ENCODE data around the gene ANP32E. TPM values are rescaled to one million over a fixed set of nuclear protein-coding genes. Genes with fewer than 3 reads are reported as not detected.

Gene ANP32E
- total RNA-seq, 1 experiment from 2014 or later, result 95.1 TPM

DNA sequence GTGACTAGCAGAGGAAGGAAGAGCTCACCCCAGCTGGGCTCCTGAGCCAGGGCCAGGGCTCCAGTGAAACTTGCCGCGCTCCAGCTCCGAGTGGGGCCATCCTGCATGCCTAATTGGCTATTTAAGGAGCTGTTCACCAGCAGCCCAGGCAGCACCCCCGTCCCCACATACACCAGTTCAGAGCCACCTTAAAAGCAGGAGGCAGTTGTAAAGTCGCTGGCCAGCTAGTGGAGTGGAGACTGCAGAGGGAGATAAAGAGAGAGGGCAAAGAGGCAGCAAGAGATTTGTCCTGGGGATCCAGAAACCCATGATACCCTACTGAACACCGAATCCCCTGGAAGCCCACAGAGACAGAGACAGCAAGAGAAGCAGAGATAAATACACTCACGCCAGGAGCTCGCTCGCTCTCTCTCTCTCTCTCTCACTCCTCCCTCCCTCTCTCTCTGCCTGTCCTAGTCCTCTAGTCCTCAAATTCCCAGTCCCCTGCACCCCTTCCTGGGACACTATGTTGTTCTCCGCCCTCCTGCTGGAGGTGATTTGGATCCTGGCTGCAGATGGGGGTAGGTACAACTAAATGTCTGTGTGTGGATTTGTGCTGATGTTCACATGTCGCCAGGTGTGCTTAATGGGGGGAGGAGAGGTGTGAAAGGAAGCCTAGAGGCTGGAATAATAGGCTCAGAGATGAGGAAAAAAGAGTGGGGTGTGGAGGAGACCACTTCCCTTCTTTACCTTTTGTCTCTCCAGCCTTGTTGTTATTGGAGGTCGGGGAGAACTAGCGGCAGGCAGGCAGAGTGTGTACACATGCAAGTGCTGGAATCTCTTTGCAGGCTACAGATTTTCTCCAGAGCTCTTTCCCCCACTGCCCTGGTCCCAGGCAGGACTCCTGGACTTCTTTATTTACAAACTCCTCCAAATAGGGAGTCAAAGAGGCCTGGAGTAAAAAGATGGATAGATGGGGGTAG, 22.0 kb upstream of the ANP32E start, which contains the start of gene CA14:
CA14 (plus strand) TSS at position 151 of the 962 bp plus-strand sequence; CDS start at position 506, 355 bp downstream.
- H4K20me1 ChIP-seq (ENCODE audit: insufficient read depth), result no peaks in the 10 kb centered on the region
- H3K4me3 ChIP-seq (replicated peaks in 1 of 2; ENCODE audit: low read depth in 1 of 2, low read length in 2 of 2), result no peak within 1 kb of the TSS
- H3K9me2 ChIP-seq (ENCODE audit: insufficient read depth), result no peaks in the 10 kb centered on the region
- H2AFZ ChIP-seq (ENCODE audit: low read depth, low read length, poor library complexity, severe bottlenecking), result no peak within 1 kb of the TSS
- RAD21 ChIA-PET (ENCODE audit: low non-redundant PET in 1 of 2, low total read pairs in 2 of 2, uncharacterized antibody in 2 of 2, unreplicated experiment in 2 of 2), result no interaction called here
- H3K27ac ChIP-seq (ENCODE audit: low read depth, low read length), result no peak within 1 kb of the TSS
- no TSS peak for BruUV-seq (replicated peaks)
- H3K79me2 ChIP-seq (ENCODE audit: insufficient read depth, low read length), result no peaks in the 10 kb centered on the region
- peaks cover 27 to 52% of the 10 kb centered on the region in 2 experiments for H3K4me1 ChIP-seq (ENCODE audit: control insufficient read depth in 1 of 2, insufficient read depth in 2 of 2, low read length in 2 of 2)
- POLR2A ChIA-PET, result no interaction called here
- no peaks in the 10 kb centered on the region for H3K36me3 ChIP-seq (ENCODE audit: control insufficient read depth in 1 of 2, insufficient read depth in 2 of 2, low read length in 2 of 2)
- H3K9ac ChIP-seq (ENCODE audit: low read length), result no peak within 1 kb of the TSS
- no peaks in the 10 kb centered on the region for H3K27me3 ChIP-seq (ENCODE audit: insufficient read depth, low read length)
- CTCF ChIA-PET, result interaction anchor here (1.0 to 2.3 kb wide), 2 partner anchors 24 to 738 kb away, joined by 3 to 11 read pairs; no protein-coding TSS in a partner anchor
- intact Hi-C loops (cut with micrococcal nuclease), result loop anchor here (5.0 to 10.0 kb wide), 5 partner anchors 64 to 739 kb away; partner anchors contain the start of gene PRPF3
- H3K4me2 ChIP-seq (ENCODE audit: low read length), result no peak within 1 kb of the TSS
- DNase-seq (ENCODE audit: low read depth, low spot score), result no peak
- H3K9me3 ChIP-seq (ENCODE audit: control insufficient read depth in 1 of 2, insufficient read depth in 1 of 2, low read depth in 1 of 2, low read length in 2 of 2), result no peaks in the 10 kb centered on the region
- ATAC-seq, result no peak
- TF ChIP-seq ZFX (IDR thresholded peaks at IDR 0.05), result no peak
- no peak for TF ChIP-seq SRF (IDR thresholded peaks at IDR 0.05; ENCODE audit: low read depth)
- TF ChIP-seq, protein P1, sequence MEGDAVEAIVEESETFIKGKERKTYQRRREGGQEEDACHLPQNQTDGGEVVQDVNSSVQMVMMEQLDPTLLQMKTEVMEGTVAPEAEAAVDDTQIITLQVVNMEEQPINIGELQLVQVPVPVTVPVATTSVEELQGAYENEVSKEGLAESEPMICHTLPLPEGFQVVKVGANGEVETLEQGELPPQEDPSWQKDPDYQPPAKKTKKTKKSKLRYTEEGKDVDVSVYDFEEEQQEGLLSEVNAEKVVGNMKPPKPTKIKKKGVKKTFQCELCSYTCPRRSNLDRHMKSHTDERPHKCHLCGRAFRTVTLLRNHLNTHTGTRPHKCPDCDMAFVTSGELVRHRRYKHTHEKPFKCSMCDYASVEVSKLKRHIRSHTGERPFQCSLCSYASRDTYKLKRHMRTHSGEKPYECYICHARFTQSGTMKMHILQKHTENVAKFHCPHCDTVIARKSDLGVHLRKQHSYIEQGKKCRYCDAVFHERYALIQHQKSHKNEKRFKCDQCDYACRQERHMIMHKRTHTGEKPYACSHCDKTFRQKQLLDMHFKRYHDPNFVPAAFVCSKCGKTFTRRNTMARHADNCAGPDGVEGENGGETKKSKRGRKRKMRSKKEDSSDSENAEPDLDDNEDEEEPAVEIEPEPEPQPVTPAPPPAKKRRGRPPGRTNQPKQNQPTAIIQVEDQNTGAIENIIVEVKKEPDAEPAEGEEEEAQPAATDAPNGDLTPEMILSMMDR (IDR thresholded peaks at IDR 0.05 in 2 of 3, conservative IDR thresholded peaks at IDR 0.05 in 1 of 3; ENCODE audit: borderline replicate concordance in 1 of 3, insufficient read depth in 1 of 3, low read depth in 2 of 3, low read length in 2 of 3), result no peak
- TF ChIP-seq, protein P2, sequence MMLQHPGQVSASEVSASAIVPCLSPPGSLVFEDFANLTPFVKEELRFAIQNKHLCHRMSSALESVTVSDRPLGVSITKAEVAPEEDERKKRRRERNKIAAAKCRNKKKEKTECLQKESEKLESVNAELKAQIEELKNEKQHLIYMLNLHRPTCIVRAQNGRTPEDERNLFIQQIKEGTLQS (IDR thresholded peaks at IDR 0.05), result no peak
- TF ChIP-seq SP1 (IDR thresholded peaks at IDR 0.05; ENCODE audit: low read depth), result no peak
